T-helper 9 cell (primary cell): ENCODE data around the gene GTF2F2.

ENCODE experiments used
- DNase-seq: peaks from one replicate; pipeline ENCODE4 v3.0.0-alpha.2; 2020

Gene GTF2F2

DNA sequence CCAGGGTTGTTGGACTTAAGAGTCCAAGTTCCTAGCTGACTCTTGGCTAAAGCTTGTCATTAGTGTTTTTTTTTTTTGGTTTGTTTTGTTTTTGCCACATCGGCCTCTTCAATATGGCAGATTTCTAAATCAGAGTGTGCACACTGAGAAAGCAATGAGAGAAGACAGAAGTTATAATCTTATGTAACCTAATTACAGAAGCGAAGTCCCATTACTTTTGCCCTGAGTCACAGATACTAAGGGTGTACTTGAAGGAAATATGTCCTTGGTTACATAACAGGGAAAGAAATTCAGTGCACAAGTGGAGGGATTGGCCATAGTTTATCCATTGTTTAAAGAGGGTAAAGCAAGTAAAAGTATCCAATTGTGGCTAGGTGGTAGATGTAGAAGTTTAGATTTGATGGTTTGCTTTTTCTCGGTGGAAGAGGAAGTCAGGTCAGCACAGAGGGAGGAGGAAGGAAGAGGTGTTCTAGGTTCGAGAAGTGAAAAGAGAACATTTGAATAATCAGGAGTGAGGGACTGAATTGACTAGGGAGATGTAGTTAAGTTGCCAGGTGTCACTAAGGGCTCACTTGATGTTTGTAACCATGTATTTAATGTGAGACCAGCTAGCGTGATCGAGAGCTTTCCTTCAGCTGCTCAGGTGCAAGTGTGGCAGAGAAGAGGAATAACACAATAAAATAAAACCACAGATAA is 12.2 kb downstream of the GTF2F2 start:
- DNase-seq, result no peak

DNA sequence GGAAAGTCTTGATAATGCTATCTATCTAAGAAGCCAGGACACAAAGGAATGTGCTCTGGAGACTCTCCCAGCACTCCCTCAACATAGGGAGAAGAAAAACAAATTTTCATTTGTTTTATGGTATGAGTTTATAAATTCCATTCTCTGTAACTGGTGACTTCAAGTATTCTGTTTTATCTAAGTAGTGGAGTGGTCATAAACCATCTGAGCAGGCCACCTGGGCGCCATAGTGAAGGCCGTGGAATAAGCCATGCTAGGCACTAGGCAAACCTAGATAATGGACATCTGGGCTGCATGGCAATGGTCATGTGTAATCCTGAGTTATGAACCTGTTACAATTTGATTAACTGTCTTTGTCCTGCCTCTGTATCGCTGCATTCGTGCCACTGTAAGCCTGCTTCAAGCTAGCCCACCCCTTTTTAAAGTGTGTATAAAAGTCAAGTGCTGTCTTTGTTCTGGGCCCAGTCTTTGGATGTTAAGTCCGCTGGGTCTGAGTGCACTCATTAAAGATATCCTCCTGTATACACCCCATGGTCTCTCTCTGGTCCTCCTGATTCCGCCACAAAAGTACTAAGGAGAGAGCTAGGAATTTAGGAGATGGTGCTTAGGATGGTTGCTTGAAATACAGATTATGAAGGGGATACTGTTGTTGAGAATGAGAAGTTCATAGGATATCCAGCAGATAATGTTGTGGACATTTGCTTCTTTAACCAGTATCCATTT is 13.2 kb downstream of the GTF2F2 start:
- DNase-seq, result no peak

DNA sequence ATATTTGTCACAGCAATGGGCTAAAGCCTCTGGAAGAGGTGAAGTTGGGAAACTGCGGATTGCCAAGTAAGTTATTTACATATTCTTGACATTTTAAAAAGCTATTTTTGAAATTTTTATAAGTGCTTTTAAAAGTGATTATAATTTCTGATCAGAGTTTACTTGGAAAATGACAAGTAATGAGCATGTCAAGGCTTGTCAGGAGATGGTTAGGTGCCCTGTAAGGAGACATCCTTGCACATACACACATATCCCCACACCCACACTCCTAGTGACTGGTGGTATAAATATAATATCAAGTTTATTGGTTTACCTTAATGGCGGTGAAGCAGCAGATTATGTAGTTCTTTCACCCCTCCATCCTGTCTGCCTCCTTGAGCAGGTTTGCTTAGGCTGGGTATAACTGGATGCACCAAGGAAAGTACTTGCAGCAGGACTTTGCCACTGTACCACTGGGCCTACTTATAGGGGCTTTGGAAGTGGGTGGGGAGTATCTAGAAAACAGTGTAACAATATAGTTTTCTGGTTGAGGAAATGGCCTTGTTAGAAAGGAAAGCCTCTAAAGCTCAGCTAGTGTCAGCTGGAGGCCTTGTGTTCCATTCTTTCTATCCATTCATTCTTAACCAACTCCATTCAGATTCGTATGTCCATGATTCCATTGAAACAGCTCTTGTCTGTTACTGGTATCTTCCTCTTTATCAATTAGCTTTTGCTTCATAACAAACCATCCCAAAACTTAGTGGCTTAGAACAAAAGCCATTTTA is 16.6 kb downstream of the GTF2F2 start:
- DNase-seq, result no peak

DNA sequence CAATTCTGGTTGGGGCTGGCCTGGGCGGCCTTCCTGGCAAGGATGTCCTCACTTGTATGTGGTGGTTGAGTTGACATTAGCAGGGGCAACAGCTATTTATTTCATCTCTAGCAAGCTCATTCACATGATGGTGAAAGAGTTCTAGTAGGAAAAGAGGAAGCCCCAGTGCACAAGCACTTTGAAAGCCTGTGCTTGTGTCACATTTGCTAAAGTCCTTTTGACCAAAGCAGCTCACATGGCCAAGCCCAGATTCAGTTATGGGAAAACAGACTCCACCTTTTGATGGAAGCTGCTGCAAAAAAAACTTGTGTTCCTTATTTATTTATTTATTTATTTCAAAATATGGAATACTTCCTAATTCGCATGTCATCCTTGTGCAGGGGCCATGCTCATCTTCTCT is 17.2 kb downstream of the GTF2F2 start:
- no peak for DNase-seq

DNA sequence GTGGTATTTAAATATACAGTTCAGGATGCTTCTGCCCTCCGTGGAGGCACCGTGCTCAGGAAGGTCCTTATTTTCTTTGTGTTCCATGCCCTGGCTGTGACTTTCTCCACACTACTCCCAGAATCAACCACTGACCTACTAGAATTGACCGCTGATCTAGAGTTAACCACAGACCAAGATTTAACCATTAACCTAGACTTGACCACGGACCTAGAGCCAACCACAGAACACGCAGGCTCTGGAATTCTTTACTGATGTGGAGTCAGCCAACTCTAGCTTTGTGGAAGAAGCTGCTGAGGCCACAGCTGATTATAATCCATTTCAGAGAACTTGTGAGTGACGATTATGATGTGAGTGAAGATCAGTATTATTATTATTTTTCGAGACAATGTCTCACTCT is 18.0 kb downstream of the GTF2F2 start:
- DNase-seq, result no peak

DNA sequence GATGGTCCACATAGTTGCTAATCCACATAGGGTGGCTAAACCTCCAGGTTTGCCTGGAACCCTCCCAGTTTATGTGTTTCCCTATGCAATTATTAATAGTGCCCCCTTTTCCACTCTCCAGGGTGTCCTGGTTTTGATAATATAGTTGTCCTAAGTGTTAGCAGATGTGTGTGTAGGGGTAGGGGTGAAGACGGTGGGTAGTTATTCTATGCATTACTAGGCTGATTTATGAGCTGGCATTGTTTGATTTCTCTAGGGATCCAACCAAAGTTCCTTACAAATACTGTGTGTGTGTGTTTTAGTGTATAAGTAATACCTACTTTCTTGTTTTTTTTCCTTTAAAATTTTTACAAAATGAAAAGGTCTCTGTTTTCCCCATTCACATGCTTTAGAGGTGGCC is 21.1 kb downstream of the GTF2F2 start:
- no peak for DNase-seq

DNA sequence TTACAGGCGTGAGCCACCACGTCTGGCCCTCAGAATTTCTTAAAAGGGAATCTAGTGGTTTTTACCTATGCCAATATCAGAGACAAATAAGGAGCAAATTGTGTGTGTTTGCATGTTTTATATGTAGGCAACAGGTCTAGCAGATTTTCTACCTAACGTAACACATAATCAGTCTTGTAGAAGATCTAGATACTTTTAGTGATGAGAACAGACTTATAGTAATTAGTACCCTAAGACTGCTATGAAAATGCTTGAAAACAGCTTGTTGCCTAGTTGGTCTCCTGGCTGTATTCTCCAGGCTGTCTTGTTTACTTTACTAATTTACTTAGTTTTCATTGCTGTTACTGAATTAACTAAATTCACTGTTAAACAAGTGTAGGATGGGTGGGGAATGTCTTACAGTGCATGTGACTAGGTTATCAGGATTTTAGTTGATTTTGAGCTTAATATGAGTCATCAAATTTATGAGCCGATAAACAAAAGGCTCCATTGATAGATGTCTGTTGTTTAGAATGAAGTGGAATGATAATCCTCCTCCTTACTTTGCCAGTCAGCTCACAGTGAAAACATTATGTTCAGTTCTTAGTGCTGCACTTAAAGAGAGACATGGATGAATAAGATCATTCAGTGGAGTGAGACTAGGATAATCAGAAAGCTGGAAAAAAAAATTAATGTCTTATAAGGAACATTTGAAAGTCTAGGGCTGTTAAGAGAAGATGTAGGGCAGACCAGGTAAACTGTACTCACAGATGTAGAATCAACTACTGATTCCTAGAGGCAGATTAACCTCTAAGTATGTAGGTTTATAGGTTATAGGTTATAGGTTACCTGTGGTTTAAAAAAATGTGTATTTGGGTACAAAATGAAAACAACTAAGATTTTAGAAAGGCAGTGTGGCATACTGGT is 22.4 kb downstream of the GTF2F2 start:
- no peak for DNase-seq

DNA sequence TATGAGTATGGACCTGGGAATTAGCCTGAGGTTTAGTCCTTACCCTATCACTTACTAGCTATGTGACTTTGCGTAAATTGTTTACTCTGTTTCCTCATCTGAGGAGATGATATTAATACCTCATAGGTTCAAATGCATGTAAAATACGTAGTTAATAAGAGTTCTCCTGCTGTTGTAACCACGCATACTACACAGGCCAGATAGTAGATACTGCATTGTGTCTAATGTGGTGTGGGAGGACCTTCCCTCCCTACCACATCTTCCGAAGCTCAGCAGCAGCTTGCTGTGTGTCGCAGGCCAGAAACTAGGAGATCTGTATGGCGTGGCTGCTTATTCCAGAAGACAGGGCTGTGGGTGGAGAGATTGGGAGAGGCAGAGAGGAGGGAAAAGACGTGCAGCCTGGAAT is 23.0 kb downstream of the GTF2F2 start:
- no peak for DNase-seq

DNA sequence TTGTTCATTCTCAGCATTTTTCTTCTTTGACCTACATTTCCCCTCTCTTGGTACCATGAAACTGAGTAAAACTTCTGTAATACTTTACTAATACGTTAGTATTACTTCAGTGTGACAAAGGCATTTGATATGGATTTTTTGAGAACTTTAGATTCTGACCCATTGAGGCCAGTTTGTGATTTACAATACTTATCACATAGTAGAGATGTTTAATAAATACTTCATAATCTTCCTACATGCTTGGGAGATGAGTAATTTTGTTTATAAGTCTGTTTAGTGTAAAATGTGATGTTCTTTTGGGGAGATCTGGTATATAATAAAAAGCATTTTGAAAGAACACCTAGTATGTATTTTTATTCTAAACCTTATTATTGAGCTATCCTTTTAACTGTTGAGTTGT is 29.7 kb downstream of the GTF2F2 start:
- DNase-seq, result no peak

DNA sequence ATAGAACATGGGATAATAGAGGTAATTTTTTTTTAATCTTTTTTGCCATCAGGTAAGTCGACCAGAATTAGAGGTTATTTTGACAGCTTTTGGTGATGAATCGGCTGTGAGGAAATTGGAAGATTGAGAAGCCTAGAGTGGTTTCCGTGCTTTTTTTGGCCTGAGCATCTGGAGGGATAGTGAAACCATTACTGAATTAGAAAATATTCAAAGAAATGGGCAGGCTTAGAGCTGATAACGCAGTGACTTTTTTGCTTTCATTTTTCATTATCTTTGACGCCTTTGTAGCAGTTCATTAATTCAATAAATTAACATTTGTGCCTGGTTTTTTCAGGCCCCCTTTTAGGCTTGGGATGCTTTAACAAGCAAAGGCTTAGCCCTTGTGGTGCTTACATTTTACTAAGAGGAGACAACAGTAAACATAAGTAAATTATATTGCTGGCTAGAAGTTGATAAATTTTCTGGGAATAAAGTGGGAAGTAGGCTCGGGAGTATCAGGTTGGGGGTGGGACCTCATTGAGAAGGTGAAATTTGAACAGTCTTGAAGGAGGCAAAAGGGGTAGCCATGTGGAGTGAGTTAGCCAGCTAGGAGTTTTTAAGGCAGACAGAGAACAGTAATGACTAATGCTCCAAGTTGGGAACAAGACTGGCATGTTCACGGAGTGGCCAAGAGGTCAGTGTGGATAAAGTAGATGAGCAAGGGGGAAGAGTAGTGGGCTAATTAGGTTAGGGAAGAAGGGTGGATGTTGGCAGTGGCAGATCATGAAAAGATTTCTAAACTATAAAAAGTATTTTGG is 36.5 kb downstream of the GTF2F2 start:
- no peak for DNase-seq

DNA sequence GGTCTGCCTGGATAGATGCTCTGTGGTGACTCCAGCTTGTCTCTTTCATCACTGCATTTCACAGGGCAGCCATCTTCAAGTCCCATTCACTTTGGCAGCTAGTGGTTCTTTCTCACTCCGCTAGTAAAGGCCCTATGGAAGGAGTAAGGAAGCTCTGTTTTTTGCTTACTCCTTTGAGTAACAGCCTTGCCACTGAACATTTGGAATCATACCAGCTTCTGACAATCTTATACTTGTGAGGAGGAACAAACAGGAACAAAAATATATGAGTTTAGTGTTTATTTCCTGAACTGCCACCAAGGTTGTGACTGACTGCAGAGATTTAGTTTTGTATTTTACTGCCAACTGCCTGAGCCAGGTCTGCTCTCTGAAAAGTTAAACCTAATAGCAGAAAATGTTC is 41.9 kb downstream of the GTF2F2 start:
- DNase-seq, result no peak

DNA sequence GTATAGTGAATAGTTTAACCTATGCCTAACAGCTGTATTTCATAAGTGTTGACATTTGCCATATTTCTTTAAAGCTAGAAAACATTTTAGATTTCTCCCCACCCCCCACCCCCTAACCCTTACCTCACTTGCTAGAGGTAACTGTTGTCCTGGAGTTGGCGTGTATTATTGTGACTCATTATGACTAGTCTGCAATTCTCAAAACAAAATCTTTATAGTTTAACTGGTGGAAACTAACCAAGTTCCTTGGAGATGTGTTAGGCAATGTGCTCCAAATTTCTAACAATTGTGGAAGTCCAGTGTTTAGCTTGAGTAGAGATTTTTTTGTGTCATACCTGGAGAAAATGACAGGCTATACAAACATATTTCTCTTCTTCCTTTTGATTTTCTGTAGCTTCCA is 42.5 kb downstream of the GTF2F2 start:
- DNase-seq, result no peak

DNA sequence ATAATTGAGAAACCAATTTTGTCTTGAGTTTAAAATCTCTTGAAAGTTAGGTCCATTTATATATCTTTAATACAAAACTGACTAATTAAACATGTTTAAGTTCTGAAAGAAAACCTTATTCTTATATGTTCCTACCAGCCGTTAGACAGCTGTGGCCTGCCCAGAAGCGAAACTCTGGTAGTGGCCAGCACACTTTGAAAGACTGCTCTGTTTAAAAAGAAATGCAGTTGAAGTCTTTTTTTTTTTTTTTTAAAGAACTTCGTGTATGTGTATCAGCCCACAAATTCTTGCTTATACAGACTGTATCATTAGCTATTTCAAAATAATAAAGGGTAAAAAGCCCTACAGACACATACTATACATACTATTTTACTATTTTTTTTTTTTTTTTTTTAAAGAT is 46.5 kb downstream of the GTF2F2 start:
- DNase-seq, result no peak

DNA sequence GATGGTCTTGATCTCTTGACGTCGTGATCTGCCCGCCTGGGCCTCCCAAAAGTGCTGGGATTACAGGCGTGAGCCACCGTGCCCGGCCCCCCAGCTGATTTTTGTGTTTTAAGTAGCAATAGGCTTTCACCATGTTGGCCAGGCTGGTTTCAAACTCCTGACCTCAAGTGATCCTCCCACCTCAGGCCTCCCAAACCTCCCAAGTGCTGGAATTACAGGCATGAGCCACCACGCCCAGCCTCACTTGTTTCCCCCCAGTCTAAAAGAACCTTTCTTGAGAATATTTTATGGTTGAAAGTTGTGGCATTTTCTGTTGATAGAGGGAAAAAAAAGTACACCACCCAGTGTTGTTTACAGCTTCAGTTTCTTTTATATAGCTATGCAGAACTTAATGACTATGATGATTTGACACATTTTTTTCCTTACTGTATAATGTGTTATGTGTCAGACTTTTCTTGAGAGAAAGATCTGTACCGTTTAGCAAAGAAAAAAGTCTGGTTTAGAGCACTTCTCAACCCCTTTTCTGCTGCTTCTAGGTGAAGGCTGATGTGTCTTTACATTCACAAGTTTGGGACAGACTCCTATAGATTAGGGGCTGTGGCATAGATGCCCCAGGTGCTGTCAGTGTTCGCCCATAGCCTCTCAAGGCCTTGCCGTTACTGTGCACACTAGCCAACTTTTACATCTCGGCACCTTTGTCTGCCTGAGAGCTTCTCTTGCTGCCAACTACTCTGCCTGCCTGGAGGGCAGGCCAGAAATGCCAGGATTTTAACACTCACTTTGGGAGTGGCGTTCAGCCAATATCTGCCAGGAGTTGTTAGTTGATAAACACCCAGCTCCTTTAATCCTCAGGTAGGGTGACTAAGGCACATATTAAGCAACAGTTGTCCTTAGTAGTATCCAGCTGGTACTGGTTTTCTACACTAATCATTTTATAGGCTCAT is 47.6 kb downstream of the GTF2F2 start:
- DNase-seq, result no peak

DNA sequence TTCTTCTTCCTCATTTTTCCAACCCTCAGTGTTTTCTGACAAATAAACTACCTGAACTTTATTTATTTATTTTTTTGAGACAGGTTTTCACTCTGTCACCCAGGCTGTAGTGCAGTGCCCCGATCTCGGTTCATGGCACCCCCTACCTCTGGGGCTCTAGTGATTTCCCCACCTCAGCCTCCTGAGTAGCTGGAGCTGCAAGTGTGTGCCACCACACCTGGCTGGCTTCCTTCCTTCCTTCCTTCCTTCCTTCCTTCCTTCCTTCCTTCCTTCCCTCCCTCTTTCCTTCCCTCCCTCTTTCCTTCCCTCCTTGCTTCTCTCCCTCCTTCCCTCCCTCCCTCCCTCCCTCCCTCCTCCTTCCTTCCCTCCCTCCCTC is 48.2 kb downstream of the GTF2F2 start:
- no peak for DNase-seq

DNA sequence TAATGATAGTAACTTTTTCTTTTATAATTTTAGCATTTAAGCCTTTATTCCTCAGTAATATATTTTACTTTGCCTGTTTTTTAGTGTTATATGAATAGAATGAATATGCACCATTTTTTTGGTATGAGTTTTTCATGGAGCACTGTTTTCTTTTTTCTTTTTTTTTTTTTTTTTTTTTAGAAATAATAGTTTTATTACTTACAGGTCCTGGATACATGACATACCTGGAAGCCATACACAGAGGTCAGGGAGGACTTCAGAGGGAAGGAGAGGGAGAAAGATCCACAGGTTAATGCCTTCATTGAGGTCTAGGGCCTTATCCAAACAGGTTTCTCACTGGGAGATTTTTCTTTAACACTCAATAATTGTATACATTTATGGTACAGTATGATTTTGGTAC is 54.2 kb downstream of the GTF2F2 start:
- no peak for DNase-seq

DNA sequence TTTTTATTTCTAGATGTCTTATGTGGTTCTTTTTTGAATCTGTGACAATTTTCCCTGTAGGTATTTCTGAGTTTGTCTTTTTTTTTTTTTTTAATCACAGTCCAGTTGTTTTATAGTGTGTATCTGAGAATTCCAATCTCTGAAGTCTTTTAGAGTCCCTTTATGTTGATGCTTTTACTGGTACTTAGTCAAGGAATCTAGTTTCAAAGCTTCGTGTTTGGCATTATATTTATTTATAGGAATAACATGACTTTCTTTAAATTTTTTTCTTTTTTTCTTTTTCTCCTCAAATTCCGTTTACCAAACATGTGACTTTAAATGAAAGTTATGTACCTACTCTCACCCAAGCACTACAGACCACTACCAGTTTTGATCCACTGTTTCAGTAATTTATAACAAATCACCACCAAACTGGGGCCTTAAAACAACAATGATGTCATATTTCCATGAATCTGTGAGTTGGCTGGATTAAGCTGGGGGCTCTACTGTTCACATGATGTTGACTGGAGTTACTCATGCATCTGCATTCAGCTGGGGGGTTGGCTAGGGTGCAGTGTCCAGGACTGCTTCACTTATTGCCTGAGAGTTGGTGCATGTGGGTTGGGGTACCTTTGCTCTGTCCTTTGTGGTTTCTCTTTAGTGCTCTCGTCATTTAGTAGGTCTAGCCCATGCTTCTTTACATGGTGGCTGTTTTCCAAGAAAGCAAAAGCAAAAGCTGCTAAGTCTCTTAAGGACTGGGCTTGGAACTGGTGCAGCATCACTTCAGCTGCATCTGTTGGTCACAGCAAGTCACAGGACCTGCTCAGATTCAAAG is 58.2 kb downstream of the GTF2F2 start:
- no peak for DNase-seq

DNA sequence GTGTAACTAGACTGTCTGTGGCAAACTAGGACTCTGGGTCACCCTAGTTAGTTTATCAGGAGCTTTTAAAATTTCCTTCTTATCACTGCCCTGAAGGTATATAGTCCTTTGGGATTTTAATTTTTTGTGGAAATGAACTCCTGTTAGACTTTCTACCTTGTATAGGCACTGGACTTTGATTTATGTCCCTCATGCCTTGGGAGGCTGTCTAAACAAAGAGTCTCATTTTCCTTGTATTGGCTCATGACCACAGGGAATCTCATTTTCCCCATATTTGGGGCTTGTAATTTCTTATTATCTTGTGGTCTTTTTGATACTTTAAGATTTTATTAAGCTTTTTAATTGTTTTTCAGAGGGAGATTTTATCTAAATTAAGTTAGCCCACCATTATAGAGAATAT is 59.1 kb downstream of the GTF2F2 start:
- no peak for DNase-seq

DNA sequence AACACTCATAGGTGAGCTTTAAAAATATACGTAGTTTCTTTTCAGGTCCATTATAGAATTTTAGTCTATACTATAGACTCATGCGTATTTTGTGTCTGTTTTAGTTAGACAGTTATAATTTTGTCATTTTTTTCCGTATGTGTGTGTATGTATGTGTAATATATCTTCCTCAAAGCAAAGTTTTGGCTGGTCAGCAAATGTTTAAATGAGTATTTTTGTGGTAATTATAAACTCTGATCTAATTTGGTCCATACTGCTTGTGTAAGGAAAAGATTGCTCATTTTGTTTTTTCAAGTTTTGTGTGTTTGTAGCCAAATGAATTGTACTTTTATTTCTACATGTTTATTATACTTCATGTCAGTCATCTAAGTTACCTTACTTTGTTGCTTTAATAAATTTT is 60.0 kb downstream of the GTF2F2 start:
- DNase-seq, result no peak
